ENCODE results near the gene PAK4. TPM values are rescaled to one million over a fixed set of nuclear protein-coding genes. Genes with fewer than 3 reads are reported as not detected.

Gene PAK4
- total RNA-seq = 14.7 and 23.2 TPM in 2 replicates

GRCh38 chr19:39125554-39126311, at the start of gene PAK4:
PAK4 (plus strand) TSS chr19:39125786; CDS start chr19:39169554, 43,768 bp downstream.

GRCh38 chr19:39083983-39084731, 41.4 kb upstream of the PAK4 start, which contains the start of gene ACP7:
ACP7 (plus strand) TSS chr19:39084368; CDS start chr19:39085270, 902 bp downstream.

GRCh38 chr19:39196860-39197562, 71.4 kb downstream of the PAK4 start, which contains the start of gene NCCRP1:
NCCRP1 (plus strand) TSS chr19:39196964; CDS start chr19:39196983, 19 bp downstream.

GRCh38 chr19:39203372-39204341, 78.1 kb downstream of the PAK4 start, which contains the start of gene SYCN:
SYCN (minus strand) TSS chr19:39204263; CDS start chr19:39204254, 9 bp downstream.

Other genes with a start within 250 kb of the PAK4 start
- 1.7 and 3.5 TPM in 2 replicates for gene RINL, start 247.5 kb upstream of the PAK4 start, total RNA-seq
- 48.4 TPM in 2 replicates for gene SIRT2, start 226.2 kb upstream of the PAK4 start, total RNA-seq
- 17.5 and 23.4 TPM in 2 replicates for gene NFKBIB, start 225.8 kb upstream of the PAK4 start, total RNA-seq
- gene CCER2, start 213.6 kb upstream of the PAK4 start, total RNA-seq = not detected in 2 replicates
- 28.8 and 36.2 TPM in 2 replicates for gene SARS2, start 195.0 kb upstream of the PAK4 start, total RNA-seq
- gene MRPS12, start 194.8 kb upstream of the PAK4 start, total RNA-seq = 52.5 and 66.3 TPM in 2 replicates
- 22.3 and 30.0 TPM in 2 replicates for gene FBXO17, start 150.0 kb upstream of the PAK4 start, total RNA-seq
- 7.8 and 8.4 TPM in 2 replicates for gene FBXO27, start 93.2 kb upstream of the PAK4 start, total RNA-seq
- not detected in 2 replicates for gene ACP7, start 41.4 kb upstream of the PAK4 start, total RNA-seq
- gene NCCRP1, start 71.2 kb downstream of the PAK4 start, total RNA-seq = not detected in 2 replicates
- gene SYCN, start 78.5 kb downstream of the PAK4 start, total RNA-seq = not detected in 2 replicates
- not detected in 2 replicates for gene IFNL3, start 119.2 kb downstream of the PAK4 start, total RNA-seq
- not detected in 2 replicates for gene IFNL4, start 123.1 kb downstream of the PAK4 start, total RNA-seq
- not detected in 2 replicates for gene IFNL2, start 142.6 kb downstream of the PAK4 start, total RNA-seq
- not detected in 2 replicates for gene IFNL1, start 170.6 kb downstream of the PAK4 start, total RNA-seq
- gene LRFN1, start 195.1 kb downstream of the PAK4 start, total RNA-seq = not detected in 2 replicates
- gene GMFG, start 210.3 kb downstream of the PAK4 start, total RNA-seq = 0.29 and 1.4 TPM in 2 replicates
- gene SAMD4B, start 216.6 kb downstream of the PAK4 start, total RNA-seq = 55.9 and 79.8 TPM in 2 replicates